ENCODE results near the gene C6orf132.

- no peak for TF ChIP-seq HDGF (IDR thresholded peaks at IDR 0.05; ENCODE audit: borderline replicate concordance)
- no peak for TF ChIP-seq SUZ12 (IDR thresholded peaks at IDR 0.05)
- no peak for TF ChIP-seq TARDBP (IDR thresholded peaks at IDR 0.05)
- no peak for TF ChIP-seq ELF4 (IDR thresholded peaks at IDR 0.05)
- TF ChIP-seq FOXM1 (IDR thresholded peaks at IDR 0.05; ENCODE audit: borderline replicate concordance), result no peak
- no peak for TF ChIP-seq ZNF384 (IDR thresholded peaks at IDR 0.05)
- TF ChIP-seq FOXA1 (IDR thresholded peaks at IDR 0.05), result no peak
- TF ChIP-seq SP1 (IDR thresholded peaks at IDR 0.05), result no peak
- no peak for TF ChIP-seq CTBP1 (IDR thresholded peaks at IDR 0.05; ENCODE audit: borderline replicate concordance)
- no peak for TF ChIP-seq FOXK2 (IDR thresholded peaks at IDR 0.05)
These were observed 42.1 kb upstream of the C6orf132 start for GRCh38 chr6:42184475-42184874.

All from HEK293T (cell line).